ENCODE results near the gene CCKAR. TPM values are rescaled to one million over a fixed set of nuclear protein-coding genes. Genes with fewer than 3 reads are reported as not detected.

CCKAR gene
- total RNA-seq, 1 experiment from 2014 or later, result not detected

DNA sequence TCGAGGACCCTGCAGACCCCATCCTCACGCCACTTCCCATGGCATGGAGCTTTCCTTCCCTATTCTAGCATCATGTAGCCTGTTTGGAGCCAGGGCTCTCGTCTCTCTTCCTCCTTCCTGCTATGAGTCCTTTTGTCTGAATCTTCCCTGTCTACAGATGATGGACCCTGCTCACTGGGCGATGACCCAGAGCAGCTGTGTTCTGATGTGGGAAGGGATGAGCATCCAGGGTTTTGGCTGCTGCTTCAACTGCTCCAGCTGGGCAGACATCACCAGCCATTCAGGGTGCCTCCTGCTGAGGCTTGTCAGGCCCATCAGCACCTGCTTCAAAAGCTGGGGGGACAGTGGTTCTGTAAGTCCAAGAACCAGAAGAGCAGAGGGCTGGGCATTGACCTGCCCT is 3.2 kb upstream of the CCKAR start:
- Mint-ChIP-seq H3K36me3 (no peaks in the 10 kb centered on the region), H3K27me3 (ENCODE audit: low read depth) (no peaks in the 10 kb centered on the region; the same call in 1 of the 2 replicates), H3K9me3 (peaks cover 12% of the 10 kb centered on the region), H3K4me1 (peaks cover 5% of the 10 kb centered on the region), H3K27ac (no peak overlapping the region), H3K4me3 (no peak overlapping the region)
- CTCF ChIA-PET, result no interaction called here
- ATAC-seq (no peak), DNase-seq (ENCODE audit: low spot score) (no peak)
- POLR2A ChIA-PET, result no interaction called here
- TF ChIP-seq MXD4 (CRISPR knock-in tag; IDR thresholded peaks at IDR 0.05; ENCODE audit: borderline replicate concordance) (no peak), GABPB1 (CRISPR knock-in tag; IDR thresholded peaks at IDR 0.05) (no peak), TEAD1 (CRISPR knock-in tag; IDR thresholded peaks at IDR 0.05) (no peak), ERG (CRISPR knock-in tag; IDR thresholded peaks at IDR 0.05) (no peak), SP1 (CRISPR knock-in tag; conservative IDR thresholded peaks at IDR 0.05) (no peak), NR2C2 (CRISPR knock-in tag; IDR thresholded peaks at IDR 0.05) (no peak), CTCF (IDR thresholded peaks at IDR 0.05) (no peak), ZNF317 (CRISPR knock-in tag; IDR thresholded peaks at IDR 0.05; ENCODE audit: borderline replicate concordance, low read depth) (no peak), AFF4 (CRISPR knock-in tag; IDR thresholded peaks at IDR 0.05; ENCODE audit: borderline replicate concordance) (no peak)

- H3K9me3 Mint-ChIP-seq, result peaks cover 12% of the 10 kb centered on the region
- ATAC-seq (no peak), DNase-seq (ENCODE audit: low spot score) (no peak)
- H3K27me3 Mint-ChIP-seq (ENCODE audit: low read depth), result no peaks in the 10 kb centered on the region; the same call in 1 of the 2 replicates
- ChIA-PET CTCF (no interaction called here), POLR2A (no interaction called here)
- H3K36me3 Mint-ChIP-seq, result no peaks in the 10 kb centered on the region
- H3K4me3 Mint-ChIP-seq, result no peak overlapping the region
- no peak overlapping the region for H3K27ac Mint-ChIP-seq
- H3K4me1 Mint-ChIP-seq, result peaks cover 5% of the 10 kb centered on the region
- TF ChIP-seq, protein P1, sequence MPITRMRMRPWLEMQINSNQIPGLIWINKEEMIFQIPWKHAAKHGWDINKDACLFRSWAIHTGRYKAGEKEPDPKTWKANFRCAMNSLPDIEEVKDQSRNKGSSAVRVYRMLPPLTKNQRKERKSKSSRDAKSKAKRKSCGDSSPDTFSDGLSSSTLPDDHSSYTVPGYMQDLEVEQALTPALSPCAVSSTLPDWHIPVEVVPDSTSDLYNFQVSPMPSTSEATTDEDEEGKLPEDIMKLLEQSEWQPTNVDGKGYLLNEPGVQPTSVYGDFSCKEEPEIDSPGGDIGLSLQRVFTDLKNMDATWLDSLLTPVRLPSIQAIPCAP (CRISPR knock-in tag; IDR thresholded peaks at IDR 0.05), result no peak
- TF ChIP-seq, protein P2, sequence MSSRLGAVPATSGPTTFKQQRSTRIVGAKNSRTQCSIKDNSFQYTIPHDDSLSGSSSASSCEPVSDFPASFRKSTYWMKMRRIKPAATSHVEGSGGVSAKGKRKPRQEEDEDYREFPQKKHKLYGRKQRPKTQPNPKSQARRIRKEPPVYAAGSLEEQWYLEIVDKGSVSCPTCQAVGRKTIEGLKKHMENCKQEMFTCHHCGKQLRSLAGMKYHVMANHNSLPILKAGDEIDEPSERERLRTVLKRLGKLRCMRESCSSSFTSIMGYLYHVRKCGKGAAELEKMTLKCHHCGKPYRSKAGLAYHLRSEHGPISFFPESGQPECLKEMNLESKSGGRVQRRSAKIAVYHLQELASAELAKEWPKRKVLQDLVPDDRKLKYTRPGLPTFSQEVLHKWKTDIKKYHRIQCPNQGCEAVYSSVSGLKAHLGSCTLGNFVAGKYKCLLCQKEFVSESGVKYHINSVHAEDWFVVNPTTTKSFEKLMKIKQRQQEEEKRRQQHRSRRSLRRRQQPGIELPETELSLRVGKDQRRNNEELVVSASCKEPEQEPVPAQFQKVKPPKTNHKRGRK (CRISPR knock-in tag; IDR thresholded peaks at IDR 0.05; ENCODE audit: borderline replicate concordance), result 0 out of 2 replicates have a peak, but pooled peaks have one; percentile 88
Measured at GRCh38 chr4:26491449-26492170, 1.3 kb upstream of the CCKAR start.

DNA sequence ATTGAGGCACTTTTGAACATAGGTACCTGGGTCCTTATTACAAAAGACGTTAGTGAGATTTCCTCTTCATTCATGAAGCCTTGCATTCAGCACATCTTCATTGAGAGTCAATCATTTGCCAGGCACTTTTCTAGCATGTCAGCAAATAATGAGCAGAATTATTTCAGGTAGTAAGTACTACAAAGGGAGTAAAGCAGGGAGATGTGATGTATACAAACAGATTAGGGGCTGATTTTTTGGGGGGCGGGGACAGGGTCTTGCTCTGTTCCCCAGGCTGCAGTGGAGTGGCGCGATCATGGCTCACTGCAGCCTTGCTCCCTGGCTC is 638 bp upstream of the CCKAR start:
- H3K9me3 Mint-ChIP-seq, result peaks cover 12% of the 10 kb centered on the region
- H3K4me1 Mint-ChIP-seq, result peaks cover 5% of the 10 kb centered on the region
- ATAC-seq (no peak), DNase-seq (ENCODE audit: low spot score) (no peak)
- ChIA-PET POLR2A (no interaction called here), CTCF (no interaction called here)
- no peaks in the 10 kb centered on the region; the same call in 1 of the 2 replicates for H3K27me3 Mint-ChIP-seq (ENCODE audit: low read depth)
- H3K4me3 Mint-ChIP-seq, result no peak overlapping the region
- H3K27ac Mint-ChIP-seq, result no peak overlapping the region
- no peaks in the 10 kb centered on the region for H3K36me3 Mint-ChIP-seq
- TF ChIP-seq, protein P3, sequence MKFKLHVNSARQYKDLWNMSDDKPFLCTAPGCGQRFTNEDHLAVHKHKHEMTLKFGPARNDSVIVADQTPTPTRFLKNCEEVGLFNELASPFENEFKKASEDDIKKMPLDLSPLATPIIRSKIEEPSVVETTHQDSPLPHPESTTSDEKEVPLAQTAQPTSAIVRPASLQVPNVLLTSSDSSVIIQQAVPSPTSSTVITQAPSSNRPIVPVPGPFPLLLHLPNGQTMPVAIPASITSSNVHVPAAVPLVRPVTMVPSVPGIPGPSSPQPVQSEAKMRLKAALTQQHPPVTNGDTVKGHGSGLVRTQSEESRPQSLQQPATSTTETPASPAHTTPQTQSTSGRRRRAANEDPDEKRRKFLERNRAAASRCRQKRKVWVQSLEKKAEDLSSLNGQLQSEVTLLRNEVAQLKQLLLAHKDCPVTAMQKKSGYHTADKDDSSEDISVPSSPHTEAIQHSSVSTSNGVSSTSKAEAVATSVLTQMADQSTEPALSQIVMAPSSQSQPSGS (CRISPR knock-in tag; IDR thresholded peaks at IDR 0.05; ENCODE audit: borderline replicate concordance, low read depth), result no peak
- TF ChIP-seq EMX1 (CRISPR knock-in tag; IDR thresholded peaks at IDR 0.05) (no peak), KAT7 (CRISPR knock-in tag; IDR thresholded peaks at IDR 0.05; ENCODE audit: borderline replicate concordance) (no peak), ATF1 (CRISPR knock-in tag; IDR thresholded peaks at IDR 0.05) (no peak), ZNF671 (CRISPR knock-in tag; IDR thresholded peaks at IDR 0.05) (no peak)
- TF ChIP-seq, protein P4, sequence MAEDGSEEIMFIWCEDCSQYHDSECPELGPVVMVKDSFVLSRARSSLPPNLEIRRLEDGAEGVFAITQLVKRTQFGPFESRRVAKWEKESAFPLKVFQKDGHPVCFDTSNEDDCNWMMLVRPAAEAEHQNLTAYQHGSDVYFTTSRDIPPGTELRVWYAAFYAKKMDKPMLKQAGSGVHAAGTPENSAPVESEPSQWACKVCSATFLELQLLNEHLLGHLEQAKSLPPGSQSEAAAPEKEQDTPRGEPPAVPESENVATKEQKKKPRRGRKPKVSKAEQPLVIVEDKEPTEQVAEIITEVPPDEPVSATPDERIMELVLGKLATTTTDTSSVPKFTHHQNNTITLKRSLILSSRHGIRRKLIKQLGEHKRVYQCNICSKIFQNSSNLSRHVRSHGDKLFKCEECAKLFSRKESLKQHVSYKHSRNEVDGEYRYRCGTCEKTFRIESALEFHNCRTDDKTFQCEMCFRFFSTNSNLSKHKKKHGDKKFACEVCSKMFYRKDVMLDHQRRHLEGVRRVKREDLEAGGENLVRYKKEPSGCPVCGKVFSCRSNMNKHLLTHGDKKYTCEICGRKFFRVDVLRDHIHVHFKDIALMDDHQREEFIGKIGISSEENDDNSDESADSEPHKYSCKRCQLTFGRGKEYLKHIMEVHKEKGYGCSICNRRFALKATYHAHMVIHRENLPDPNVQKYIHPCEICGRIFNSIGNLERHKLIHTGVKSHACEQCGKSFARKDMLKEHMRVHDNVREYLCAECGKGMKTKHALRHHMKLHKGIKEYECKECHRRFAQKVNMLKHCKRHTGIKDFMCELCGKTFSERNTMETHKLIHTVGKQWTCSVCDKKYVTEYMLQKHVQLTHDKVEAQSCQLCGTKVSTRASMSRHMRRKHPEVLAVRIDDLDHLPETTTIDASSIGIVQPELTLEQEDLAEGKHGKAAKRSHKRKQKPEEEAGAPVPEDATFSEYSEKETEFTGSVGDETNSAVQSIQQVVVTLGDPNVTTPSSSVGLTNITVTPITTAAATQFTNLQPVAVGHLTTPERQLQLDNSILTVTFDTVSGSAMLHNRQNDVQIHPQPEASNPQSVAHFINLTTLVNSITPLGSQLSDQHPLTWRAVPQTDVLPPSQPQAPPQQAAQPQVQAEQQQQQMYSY (CRISPR knock-in tag; IDR thresholded peaks at IDR 0.05), result no peak
